Right atrium auricular region (tissue), 2 donors: ENCODE data around the gene PLD1. TPM values are rescaled to one million over a fixed set of nuclear protein-coding genes. Genes with fewer than 3 reads are reported as not detected.

Source experiments
- DNase-seq: peaks from one replicate; pipeline ENCODE4 v3.0.0-alpha.2; 2019; ENCODE audit warnings: low spot score
- H3K27ac ChIP-seq, 2 donors: fragments of 200-600 bp; sonication (generic); 1 replicate in 1 of 2; 2 replicates in 1 of 2; pipeline ENCODE4 v1.5.1; 2016 to 2019
- H3K27me3 ChIP-seq, 2 donors: fragments of 200-600 bp; sonication (generic); one replicate each; pipeline versions ENCODE4 v1.5.1 to v1.6.0; 2017 to 2019
- H3K36me3 ChIP-seq: fragments of 200-600 bp; sonication (generic); one replicate; pipeline ENCODE4 v1.5.1; 2016
- H3K4me1 ChIP-seq, 2 donors: fragments of 200-600 bp; sonication (generic); one replicate each; pipeline versions ENCODE4 v1.5.1 to v1.6.0; 2017 to 2019
- H3K4me3 ChIP-seq, 2 donors: fragments of 200-600 bp; sonication (generic); 1 replicate in 1 of 2; 2 replicates in 1 of 2; pipeline ENCODE4 v1.5.1; 2017 to 2019; ENCODE audit warnings: mild to moderate bottlenecking in 1 of 2, moderate library complexity in 1 of 2
- H3K9me3 ChIP-seq, 2 donors: fragments of 200-600 bp; sonication (generic); one replicate each; pipeline ENCODE4 v1.5.1; 2019
- total RNA-seq, 2 donors: library from RNA; depleted of rRNA; stranded (reverse); fragments of >200 nt; gene quantifications; one replicate each; pipeline ENCODE4 v1.1.0, GENCODE V29; 2016
- TF ChIP-seq, protein P1 (sequence below), 2 donors: fragments of 200-600 bp; sonication (generic); IDR thresholded peaks; one replicate each; pipeline ENCODE4 v1.5.1; 2019; ENCODE audit warnings: antibody characterized with exemption in 2 of 2

Gene PLD1
- total RNA-seq, 2 donors from 2014 or later, result 64.5 to 111 TPM

DNA sequence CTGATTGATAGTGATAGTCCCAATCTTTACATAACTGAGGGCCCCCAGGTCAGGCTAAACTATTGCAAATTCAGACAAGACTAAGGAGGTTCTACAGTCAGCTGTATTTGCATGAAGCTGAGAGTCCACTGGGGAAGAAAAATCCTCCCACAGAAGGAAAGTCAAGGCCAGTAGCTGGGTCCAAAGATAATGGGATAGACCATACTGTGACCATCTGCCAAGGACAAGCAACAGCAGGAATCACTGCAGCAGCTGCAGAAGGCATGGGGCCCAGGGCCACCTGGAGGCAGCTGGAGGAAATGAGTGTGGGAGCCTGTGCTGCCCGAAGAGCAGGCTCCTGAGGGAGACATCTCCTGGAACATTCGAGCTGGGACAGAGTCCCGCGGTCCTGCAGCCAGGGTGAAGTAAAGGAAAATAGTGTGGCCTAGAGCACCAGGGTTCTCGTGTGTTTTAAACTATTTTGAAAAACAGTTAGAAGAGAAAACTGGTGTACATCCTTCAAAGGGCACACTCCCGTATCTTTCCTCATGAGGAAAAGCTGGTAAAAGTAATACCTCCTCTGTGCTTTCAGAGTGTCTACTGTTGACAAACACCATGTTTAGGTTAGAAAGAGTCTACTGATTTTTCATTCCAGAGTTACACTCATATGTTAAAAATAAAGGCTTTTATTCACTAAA is 19.7 kb upstream of the PLD1 start:
- TF ChIP-seq, protein P1, sequence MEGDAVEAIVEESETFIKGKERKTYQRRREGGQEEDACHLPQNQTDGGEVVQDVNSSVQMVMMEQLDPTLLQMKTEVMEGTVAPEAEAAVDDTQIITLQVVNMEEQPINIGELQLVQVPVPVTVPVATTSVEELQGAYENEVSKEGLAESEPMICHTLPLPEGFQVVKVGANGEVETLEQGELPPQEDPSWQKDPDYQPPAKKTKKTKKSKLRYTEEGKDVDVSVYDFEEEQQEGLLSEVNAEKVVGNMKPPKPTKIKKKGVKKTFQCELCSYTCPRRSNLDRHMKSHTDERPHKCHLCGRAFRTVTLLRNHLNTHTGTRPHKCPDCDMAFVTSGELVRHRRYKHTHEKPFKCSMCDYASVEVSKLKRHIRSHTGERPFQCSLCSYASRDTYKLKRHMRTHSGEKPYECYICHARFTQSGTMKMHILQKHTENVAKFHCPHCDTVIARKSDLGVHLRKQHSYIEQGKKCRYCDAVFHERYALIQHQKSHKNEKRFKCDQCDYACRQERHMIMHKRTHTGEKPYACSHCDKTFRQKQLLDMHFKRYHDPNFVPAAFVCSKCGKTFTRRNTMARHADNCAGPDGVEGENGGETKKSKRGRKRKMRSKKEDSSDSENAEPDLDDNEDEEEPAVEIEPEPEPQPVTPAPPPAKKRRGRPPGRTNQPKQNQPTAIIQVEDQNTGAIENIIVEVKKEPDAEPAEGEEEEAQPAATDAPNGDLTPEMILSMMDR (IDR thresholded peaks at IDR 0.05), result peak; percentile 38 to 74
- Histone ChIP-seq H3K27ac (peak overlapping the region; percentile 45 to 64), H3K9me3 (no peaks in the 10 kb centered on the region), H3K4me1 (peaks cover 0 to 36% of the 10 kb centered on the region in 2 donors), H3K36me3 (no peaks in the 10 kb centered on the region), H3K4me3 (no peak overlapping the region), H3K27me3 (no peaks in the 10 kb centered on the region)
- DNase-seq, result peak; percentile 80

DNA sequence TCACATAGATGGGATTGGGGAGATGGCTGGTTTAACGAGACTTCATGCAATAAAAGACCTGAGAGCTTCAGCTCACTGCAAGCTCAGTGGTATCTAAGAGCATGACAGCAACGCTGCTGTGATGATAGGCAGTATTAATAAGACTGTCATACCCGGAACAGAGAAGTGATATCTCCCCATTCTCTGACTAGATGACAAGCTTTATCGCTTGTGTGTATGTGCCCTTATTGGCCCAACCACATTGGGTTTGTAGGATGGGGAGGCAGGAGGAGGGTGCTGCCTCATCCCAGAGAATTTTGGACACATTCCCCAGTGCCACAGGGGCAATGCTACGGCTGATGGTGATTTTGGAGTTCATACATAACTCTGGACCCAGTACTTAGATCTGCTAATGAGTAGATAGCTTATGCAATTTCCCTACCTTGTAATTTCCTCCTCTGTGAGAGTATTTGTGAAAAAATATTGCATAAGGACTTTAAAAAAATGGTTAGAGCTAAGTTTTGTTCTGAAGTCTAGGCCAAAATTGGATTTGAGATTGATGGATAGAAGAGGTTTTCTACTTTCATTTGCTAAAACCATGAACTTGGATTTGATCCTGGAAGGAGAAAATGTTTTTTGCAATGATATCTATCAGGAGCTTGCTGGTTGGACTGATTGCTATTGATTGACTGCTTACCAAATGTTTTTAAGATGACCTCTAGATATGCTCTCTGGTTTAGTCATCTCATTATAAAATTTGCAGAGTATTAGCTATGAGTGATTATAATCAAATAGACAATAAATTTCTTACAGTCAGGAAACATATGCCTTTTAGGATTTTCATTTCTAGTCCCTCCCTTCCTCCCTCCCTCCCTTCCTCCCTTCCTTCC is 18.9 kb upstream of the PLD1 start:
- Histone ChIP-seq H3K27ac (peak overlapping the region; percentile 45 to 64), H3K4me3 (no peak overlapping the region), H3K36me3 (no peaks in the 10 kb centered on the region), H3K27me3 (no peaks in the 10 kb centered on the region), H3K4me1 (peaks cover 0 to 33% of the 10 kb centered on the region in 2 donors), H3K9me3 (no peaks in the 10 kb centered on the region)
- TF ChIP-seq, protein P1 (IDR thresholded peaks at IDR 0.05), result no peak
- no peak for DNase-seq

DNA sequence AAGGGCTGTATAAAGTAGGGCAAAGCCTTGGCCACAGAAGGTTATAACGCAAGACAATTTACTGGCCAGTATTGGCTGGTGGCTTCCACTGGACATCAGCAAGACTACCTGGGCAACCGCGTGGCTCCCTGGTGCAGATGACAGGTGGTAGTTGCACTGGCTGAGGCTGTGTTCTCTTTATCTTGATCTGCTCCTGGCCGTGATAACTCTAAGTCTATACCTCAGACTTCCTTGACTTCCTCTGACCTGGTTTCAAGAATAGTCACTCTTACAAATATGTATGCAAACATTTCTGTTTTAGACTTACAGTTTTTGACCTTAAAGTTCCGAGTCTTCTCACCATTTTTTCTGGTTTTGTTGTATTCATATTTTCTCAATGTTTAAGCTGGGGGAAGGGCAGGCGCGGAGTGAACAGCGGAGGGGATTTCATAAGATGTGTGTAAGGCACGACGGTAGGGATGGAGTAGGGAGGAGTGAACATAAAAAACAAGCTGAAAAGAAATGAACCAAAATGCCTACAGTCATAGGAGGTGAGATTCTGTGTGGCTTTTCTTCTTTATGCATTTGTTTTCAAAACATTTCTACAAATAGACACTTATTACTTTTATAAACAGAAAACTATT is 17.7 kb upstream of the PLD1 start:
- peaks cover 0 to 22% of the 10 kb centered on the region in 2 donors for H3K4me1 ChIP-seq
- no peak for DNase-seq
- TF ChIP-seq, protein P1 (IDR thresholded peaks at IDR 0.05), result no peak
- no peak overlapping the region for H3K4me3 ChIP-seq
- H3K27ac ChIP-seq, result no peak overlapping the region
- H3K27me3 ChIP-seq, result no peaks in the 10 kb centered on the region
- no peaks in the 10 kb centered on the region for H3K36me3 ChIP-seq
- H3K9me3 ChIP-seq, result no peaks in the 10 kb centered on the region

DNA sequence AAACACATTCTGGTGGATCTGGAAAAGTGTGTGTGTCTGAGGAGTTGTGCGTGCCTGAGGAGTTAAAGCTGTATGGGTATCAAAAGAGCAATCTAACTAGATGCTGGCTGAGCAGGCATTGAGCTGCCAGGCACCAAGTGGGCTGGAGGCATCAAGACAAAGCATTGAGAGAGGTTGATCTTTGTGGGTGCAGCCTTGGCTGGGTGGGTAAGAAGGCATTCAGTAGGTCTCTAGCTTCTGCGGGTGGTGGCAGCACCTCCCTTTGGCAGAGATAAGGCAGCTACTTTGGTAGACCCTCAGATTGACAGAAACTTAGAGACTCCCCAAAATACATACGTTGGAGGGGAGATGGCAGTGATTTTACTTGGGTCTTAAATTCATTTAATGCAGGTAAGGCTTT is 17.1 kb upstream of the PLD1 start:
- TF ChIP-seq, protein P1 (IDR thresholded peaks at IDR 0.05), result no peak

DNA sequence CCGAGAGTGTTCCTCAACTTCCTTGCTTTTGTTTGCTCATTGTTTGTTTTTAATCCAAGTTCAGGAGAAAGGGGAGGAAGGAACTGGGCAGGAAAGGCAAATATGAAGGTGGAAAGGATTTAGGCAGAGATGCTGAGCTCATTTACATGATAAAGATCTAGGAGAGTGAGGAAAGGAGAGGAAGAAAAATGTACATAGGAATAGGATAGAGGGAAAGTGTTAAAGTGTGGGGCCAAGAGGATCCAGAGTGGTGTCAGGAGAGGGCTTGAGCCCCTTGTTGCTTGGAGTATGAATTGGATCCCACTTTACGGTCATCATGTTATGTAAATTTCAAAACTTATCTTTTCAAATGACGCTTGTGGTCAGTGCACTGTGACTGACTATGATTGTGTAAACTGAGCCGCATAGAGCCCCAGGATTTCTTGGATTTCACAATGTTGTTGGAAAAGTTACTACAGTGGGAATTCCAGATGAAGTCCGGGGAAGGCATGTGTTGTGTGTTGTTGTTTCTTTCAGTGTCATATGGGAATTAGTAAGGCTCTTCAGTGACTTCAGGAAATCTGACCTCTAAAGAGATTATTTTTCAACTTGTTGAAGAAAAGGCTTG is 15.0 kb upstream of the PLD1 start:
- no peaks in the 10 kb centered on the region for H3K27me3 ChIP-seq
- TF ChIP-seq, protein P1 (IDR thresholded peaks at IDR 0.05), result no peak
- no peaks in the 10 kb centered on the region for H3K36me3 ChIP-seq
- H3K4me3 ChIP-seq, result no peak overlapping the region
- DNase-seq, result no peak
- H3K9me3 ChIP-seq, result no peaks in the 10 kb centered on the region
- H3K27ac ChIP-seq, result peak overlapping the region; percentile 56 to 57
- peaks cover 0 to 21% of the 10 kb centered on the region in 2 donors for H3K4me1 ChIP-seq

More for the DNA sequence above, 17.1 kb upstream of the PLD1 start:
- H3K36me3 ChIP-seq, result no peaks in the 10 kb centered on the region
- H3K4me3 ChIP-seq, result no peak overlapping the region
- no peaks in the 10 kb centered on the region for H3K9me3 ChIP-seq
- H3K27me3 ChIP-seq, result no peaks in the 10 kb centered on the region
- no peak overlapping the region for H3K27ac ChIP-seq
- peaks cover 0 to 22% of the 10 kb centered on the region in 2 donors for H3K4me1 ChIP-seq
- no peak for DNase-seq
